WTC11 (cell line): ENCODE results near the gene GATB. TPM values are rescaled to one million over a fixed set of nuclear protein-coding genes. Genes with fewer than 3 reads are reported as not detected.

ENCODE experiments used
- ATAC-seq: fragments of 200-7000 bp; cut with Tn5 transposase; 2 replicates; pipeline ENCODE4 v1.10.0; 2021; ENCODE audit warnings: mild to moderate bottlenecking, moderate library complexity
- CTCF ChIA-PET: fragments of 300-600 bp; sonication (Branson Sonifier 250); formaldehyde crosslinking; loops from one replicate; lab custom pipeline; 2021; ENCODE audit warnings: antibody characterized with exemption; lab: Charles Lee
- POLR2A ChIA-PET: fragments of 350-600 bp; sonication (Branson Sonifier 250); formaldehyde crosslinking; loops from one replicate; lab custom pipeline; 2021; ENCODE audit warnings: antibody characterized with exemption; lab: Charles Lee
- DNase-seq: peaks from one replicate; pipeline ENCODE4 v3.0.0; 2021; ENCODE audit warnings: low spot score
- H3K27ac Mint-ChIP-seq: 2 replicates; pipeline ENCODE4 v1.8.0; 2021; ENCODE audit warnings: mixed read lengths
- H3K27me3 Mint-ChIP-seq: 2 replicates; pipeline ENCODE4 v1.8.0; 2021; ENCODE audit warnings: low read depth, mild to moderate bottlenecking, moderate library complexity, mixed read lengths
- H3K36me3 Mint-ChIP-seq: 2 replicates; pipeline ENCODE4 v1.8.0; 2021; ENCODE audit warnings: mixed read lengths
- H3K4me1 Mint-ChIP-seq: 2 replicates; pipeline ENCODE4 v1.8.0; 2022; ENCODE audit warnings: mixed read lengths
- H3K4me3 Mint-ChIP-seq: 2 replicates; pipeline ENCODE4 v1.8.0; 2021; ENCODE audit warnings: mild to moderate bottlenecking, moderate library complexity, mixed read lengths
- H3K9me3 Mint-ChIP-seq: 2 replicates; pipeline ENCODE4 v1.8.0; 2021; ENCODE audit warnings: mixed read lengths
- ATF3 ChIP-seq: sonication (generic); formaldehyde crosslinking; conservative IDR thresholded peaks from 2 replicates; pipeline ENCODE4 v1.8.1; 2022; ENCODE audit warnings: mild to moderate bottlenecking, missing genetic modification reagents
- CDX4 ChIP-seq: fragments of 250-450 bp; sonication (Bioruptor Pico); IDR thresholded peaks from 2 replicates; pipeline ENCODE4 v1.9.0; 2021; ENCODE audit warnings: moderate library complexity, mild to moderate bottlenecking, inconsistent platforms, borderline replicate concordance
- CREB1 ChIP-seq: sonication (generic); formaldehyde crosslinking; IDR thresholded peaks from 2 replicates; pipeline ENCODE4 v1.8.0; 2023; ENCODE audit warnings: mild to moderate bottlenecking, missing genetic modification reagents
- EMX1 ChIP-seq: fragments of 250-450 bp; sonication (Bioruptor Pico); IDR thresholded peaks from 2 replicates; pipeline ENCODE4 v1.8.0; 2021; ENCODE audit warnings: mild to moderate bottlenecking
- ESRRA ChIP-seq: sonication (generic); formaldehyde crosslinking; IDR thresholded peaks from 2 replicates; pipeline ENCODE4 v1.8.1; 2022; ENCODE audit warnings: mild to moderate bottlenecking, missing genetic modification reagents, borderline replicate concordance
- ETV6 ChIP-seq: sonication (generic); formaldehyde crosslinking; IDR thresholded peaks from 2 replicates; pipeline ENCODE4 v1.8.1; 2022; ENCODE audit warnings: mild to moderate bottlenecking, missing genetic modification reagents
- HMGA2 ChIP-seq: fragments of 250-450 bp; sonication (Bioruptor Pico); IDR thresholded peaks from 2 replicates; pipeline ENCODE4 v1.4.0; 2021; ENCODE audit warnings: mild to moderate bottlenecking, moderate library complexity
- HMGXB4 ChIP-seq: sonication (generic); formaldehyde crosslinking; IDR thresholded peaks from 2 replicates; pipeline ENCODE4 v1.8.1; 2023; ENCODE audit warnings: mild to moderate bottlenecking, moderate library complexity, missing genetic modification reagents
- MXD4 ChIP-seq: fragments of 250-450 bp; sonication (Bioruptor Pico); IDR thresholded peaks from 2 replicates; pipeline ENCODE4 v1.8.0; 2021; ENCODE audit warnings: mild to moderate bottlenecking, moderate library complexity, borderline replicate concordance
- OVOL2 ChIP-seq: fragments of 250-450 bp; sonication (Bioruptor Pico); IDR thresholded peaks from 2 replicates; pipeline ENCODE4 v1.9.0; 2021; ENCODE audit warnings: mild to moderate bottlenecking, borderline replicate concordance
- PRRX2 ChIP-seq: fragments of 250-450 bp; sonication (Bioruptor Pico); IDR thresholded peaks from 2 replicates; pipeline ENCODE4 v1.8.0; 2021; ENCODE audit warnings: mild to moderate bottlenecking
- STAT6 ChIP-seq: sonication (generic); formaldehyde crosslinking; conservative IDR thresholded peaks from 2 replicates; pipeline ENCODE4 v1.8.1; 2023; ENCODE audit warnings: mild to moderate bottlenecking, low read depth, missing genetic modification reagents, moderate library complexity
- ZMAT4 ChIP-seq: fragments of 250-450 bp; sonication (Bioruptor Pico); IDR thresholded peaks from 2 replicates; pipeline ENCODE4 v1.9.0; 2021; ENCODE audit warnings: mild to moderate bottlenecking
- ZNF138 ChIP-seq: sonication (generic); formaldehyde crosslinking; conservative IDR thresholded peaks from 2 replicates; pipeline ENCODE4 v1.8.1; 2022; ENCODE audit warnings: mild to moderate bottlenecking, moderate library complexity, missing genetic modification reagents
- ZNF281 ChIP-seq: sonication (generic); formaldehyde crosslinking; IDR thresholded peaks from 2 replicates; pipeline ENCODE4 v1.8.0; 2023; ENCODE audit warnings: mild to moderate bottlenecking, missing genetic modification reagents
- ZSCAN18 ChIP-seq: fragments of 250-450 bp; sonication (Bioruptor Pico); IDR thresholded peaks from 2 replicates; pipeline ENCODE4 v2.1.2; 2022; ENCODE audit warnings: mild to moderate bottlenecking, moderate library complexity
- total RNA-seq: library from RNA; stranded (reverse); gene quantifications from 3 replicates; pipeline ENCODE4 v1.2.3, GENCODE V29; 2021
- TF ChIP-seq, protein P1 (sequence below): sonication (generic); formaldehyde crosslinking; IDR thresholded peaks from 2 replicates; pipeline ENCODE4 v1.8.0; 2022; ENCODE audit warnings: mild to moderate bottlenecking, missing genetic modification reagents

The GATB gene
- total RNA-seq, 1 experiment from 2014 or later, result 22.7 TPM

DNA sequence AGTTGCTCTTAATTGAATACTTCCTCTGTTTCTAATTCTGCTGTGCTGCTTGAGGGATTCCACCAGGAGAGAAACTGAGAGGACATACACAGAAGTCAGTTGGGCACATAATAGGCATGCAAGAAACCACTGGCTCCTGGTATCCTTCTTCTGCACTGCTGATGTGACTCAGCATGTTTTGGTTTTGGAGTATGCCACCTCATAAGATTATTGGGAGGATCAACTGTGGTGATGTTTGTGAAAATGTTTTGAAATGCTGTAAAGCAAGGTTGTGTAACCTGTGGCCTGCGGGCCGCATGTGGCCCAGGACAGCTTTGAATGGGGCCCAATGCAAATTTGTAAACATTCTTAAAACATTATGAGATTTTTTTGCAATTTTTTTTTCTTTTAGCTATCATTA, 119.6 kb downstream of the GATB start (continued):
- TF ChIP-seq HMGXB4 (CRISPR knock-in tag) (no peak), STAT6 (CRISPR knock-in tag) (no peak), ZNF138 (CRISPR knock-in tag) (no peak), ZNF281 (no peak), EMX1 (CRISPR knock-in tag) (no peak), ATF3 (CRISPR knock-in tag) (no peak), CREB1 (no peak), MXD4 (no peak)
- TF ChIP-seq, all 79 proteins: peak for 0

GRCh38 chr4:151640381-151640780, 120.4 kb downstream of the GATB start:
- no peaks in the 10 kb centered on the region for H3K9me3 Mint-ChIP-seq
- ChIA-PET CTCF (interaction anchor here (0.6 to 1.5 kb wide), 3 partner anchors 80 to 278 kb away, joined by 3 to 9 read pairs (median 4); no protein-coding TSS in a partner anchor), POLR2A (interaction anchor here (1.2 kb wide), 1 partner anchor 13 kb away, joined by 3 read pairs; no protein-coding TSS in a partner anchor)
- no peak for DNase-seq
- no peak overlapping the region for H3K4me3 Mint-ChIP-seq
- ATAC-seq, result no peak
- peaks cover 23% of the 10 kb centered on the region for H3K4me1 Mint-ChIP-seq
- no peaks in the 10 kb centered on the region; the same call in 1 of the 2 replicates for H3K36me3 Mint-ChIP-seq
- H3K27ac Mint-ChIP-seq, result peak overlapping the region; percentile 83
- no peaks in the 10 kb centered on the region for H3K27me3 Mint-ChIP-seq
- no peak for TF ChIP-seq ETV6 (CRISPR knock-in tag)
- TF ChIP-seq EMX1 (CRISPR knock-in tag), result no peak
- TF ChIP-seq ESRRA (CRISPR knock-in tag), result no peak
- no peak for TF ChIP-seq ZSCAN18 (CRISPR knock-in tag)
- TF ChIP-seq OVOL2, result no peak
- TF ChIP-seq CDX4 (CRISPR knock-in tag), result no peak
- TF ChIP-seq HMGXB4 (CRISPR knock-in tag), result no peak
- TF ChIP-seq STAT6 (CRISPR knock-in tag), result no peak
- TF ChIP-seq PRRX2 (CRISPR knock-in tag), result no peak
- no peak for TF ChIP-seq ATF3 (CRISPR knock-in tag)
- TF ChIP-seq, protein P1, sequence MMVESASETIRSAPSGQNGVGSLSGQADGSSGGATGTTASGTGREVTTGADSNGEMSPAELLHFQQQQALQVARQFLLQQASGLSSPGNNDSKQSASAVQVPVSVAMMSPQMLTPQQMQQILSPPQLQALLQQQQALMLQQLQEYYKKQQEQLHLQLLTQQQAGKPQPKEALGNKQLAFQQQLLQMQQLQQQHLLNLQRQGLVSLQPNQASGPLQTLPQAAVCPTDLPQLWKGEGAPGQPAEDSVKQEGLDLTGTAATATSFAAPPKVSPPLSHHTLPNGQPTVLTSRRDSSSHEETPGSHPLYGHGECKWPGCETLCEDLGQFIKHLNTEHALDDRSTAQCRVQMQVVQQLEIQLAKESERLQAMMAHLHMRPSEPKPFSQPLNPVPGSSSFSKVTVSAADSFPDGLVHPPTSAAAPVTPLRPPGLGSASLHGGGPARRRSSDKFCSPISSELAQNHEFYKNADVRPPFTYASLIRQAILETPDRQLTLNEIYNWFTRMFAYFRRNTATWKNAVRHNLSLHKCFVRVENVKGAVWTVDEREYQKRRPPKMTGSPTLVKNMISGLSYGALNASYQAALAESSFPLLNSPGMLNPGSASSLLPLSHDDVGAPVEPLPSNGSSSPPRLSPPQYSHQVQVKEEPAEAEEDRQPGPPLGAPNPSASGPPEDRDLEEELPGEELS (CRISPR knock-in tag), result no peak
- TF ChIP-seq ZMAT4 (CRISPR knock-in tag), result no peak
- TF ChIP-seq HMGA2 (CRISPR knock-in tag), result no peak
